SHP77 treated with DMSO at 0.1 percent for 48 hours (cell line): Measurements from ENCODE around the gene CYP4F12.

Experiments used
- DNase-seq: peaks from one replicate; lab custom pipeline; 2025; lab: John Stamatoyannopoulos, UW

CYP4F12 gene

DNA sequence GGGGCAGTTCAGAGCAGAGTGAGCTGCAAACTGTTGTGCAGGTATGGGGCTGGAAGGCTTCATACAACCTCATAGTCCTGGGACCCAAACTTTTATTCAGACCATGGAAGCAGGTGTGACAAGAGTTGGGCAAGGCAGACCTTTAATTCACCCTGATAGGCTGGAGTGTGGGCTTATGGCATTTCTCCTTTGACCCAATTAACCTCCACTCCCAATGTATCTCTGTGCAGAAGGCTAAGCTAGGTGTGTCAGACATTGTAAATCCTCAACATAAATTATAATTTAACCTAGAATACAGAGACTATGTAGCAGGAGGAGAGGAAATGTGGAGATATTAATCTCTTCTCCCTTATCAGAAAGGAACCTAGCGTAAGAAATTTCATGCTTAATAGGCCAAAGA lies 42.8 kb downstream of the CYP4F12 start:
- no peak for DNase-seq

DNA sequence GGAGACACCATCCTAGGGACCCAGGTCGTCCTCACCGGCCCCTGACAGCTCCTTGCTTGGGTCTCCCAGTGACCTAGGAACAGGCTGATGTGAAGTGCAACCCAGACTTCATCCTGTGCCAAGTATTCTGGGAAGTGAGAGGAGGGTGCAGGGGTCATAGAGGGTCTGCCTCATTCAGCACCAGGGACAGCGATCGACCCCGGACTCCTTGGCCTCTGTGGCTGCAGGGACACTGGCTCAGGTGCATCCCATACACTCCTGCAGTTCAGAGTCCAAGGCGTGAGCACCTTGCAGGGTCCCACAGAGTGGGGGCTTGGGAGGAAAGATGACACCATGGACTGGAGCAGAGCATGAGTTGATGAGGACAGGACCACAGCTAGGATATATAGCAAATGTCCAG lies 44.9 kb downstream of the CYP4F12 start:
- DNase-seq, result no peak

DNA sequence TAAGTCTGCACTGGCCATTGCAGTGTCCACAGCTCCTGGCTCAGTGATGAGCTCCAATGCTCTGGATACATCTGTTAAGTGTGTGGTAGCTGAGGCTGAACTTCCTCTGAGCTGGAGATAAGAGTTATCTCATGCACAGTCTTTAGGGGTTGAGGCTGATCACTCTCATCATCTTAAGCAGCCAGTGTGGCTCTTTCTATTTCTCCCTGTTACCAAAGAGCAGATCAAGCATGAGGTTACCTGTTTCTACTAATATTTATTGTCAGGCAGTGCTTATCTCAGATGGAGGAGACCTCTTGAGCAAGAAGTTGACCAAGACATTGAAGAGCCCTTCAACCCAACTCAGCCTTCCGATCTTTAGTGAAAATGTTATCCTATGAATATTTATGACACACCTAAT lies 48.4 kb downstream of the CYP4F12 start:
- no peak for DNase-seq

DNA sequence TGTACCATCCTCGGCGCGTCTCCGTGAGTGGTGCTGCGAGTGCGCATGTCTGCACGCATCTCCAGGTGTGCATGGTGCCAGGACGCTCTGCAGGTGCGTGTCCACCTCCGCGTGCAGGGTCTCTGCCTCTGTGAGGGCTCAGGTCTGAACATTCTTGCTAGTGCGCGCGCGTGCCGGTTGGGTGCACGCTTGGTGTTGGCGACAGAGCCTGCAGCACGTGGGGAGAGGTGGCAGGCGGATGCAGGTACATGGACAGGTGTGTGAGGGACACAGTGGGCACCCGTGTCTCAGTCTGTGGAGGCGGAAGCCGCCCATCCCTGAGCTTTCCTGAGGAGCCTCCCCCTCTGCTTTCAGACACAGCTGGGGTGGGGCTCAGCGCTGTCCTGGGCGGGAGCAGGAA lies 50.1 kb downstream of the CYP4F12 start:
- no peak for DNase-seq

DNA sequence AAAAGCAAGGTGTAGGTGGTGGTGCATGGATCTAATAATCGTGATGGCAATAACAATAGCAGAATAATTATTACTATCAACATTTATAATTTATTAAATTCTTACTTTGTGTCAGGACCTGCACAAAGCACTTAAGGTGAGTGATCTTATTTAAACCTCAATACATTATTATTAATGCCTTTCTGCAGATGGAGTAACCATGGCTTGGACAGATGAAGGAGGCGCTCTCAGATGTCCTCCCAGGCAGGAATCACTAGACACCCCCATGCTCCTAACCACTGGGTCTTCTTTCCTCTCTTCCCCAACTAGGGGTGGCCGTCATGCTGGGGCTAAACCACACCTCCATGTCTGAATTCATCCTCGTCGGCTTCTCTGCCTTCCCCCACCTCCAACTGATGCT lies 54.8 kb downstream of the CYP4F12 start, which contains the start of gene OR10H2:
Gene OR10H2, plus strand, starts transcription at position 301 of the 400 bp plus-strand sequence. Its CDS starts 20 bp downstream, at position 321.
- no peak for DNase-seq

DNA sequence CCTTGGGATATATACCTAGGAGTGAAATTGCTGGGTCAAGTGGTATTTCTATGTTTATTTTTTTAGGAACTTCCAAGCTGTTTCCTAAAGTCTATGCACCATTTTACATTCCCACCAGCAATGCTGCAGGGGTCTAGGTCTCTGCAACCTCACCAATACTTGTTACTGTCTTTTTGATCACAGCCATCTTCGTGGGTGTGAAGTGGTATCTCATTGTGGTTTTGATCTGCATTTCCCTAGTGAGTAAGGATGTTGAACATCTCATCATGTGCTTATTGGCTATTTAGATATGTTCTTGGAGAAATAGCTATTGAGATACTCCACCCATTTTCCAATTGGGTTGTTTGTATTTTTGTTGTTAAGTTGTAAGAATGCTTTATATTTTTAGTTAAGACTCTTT lies 57.7 kb downstream of the CYP4F12 start:
- no peak for DNase-seq

DNA sequence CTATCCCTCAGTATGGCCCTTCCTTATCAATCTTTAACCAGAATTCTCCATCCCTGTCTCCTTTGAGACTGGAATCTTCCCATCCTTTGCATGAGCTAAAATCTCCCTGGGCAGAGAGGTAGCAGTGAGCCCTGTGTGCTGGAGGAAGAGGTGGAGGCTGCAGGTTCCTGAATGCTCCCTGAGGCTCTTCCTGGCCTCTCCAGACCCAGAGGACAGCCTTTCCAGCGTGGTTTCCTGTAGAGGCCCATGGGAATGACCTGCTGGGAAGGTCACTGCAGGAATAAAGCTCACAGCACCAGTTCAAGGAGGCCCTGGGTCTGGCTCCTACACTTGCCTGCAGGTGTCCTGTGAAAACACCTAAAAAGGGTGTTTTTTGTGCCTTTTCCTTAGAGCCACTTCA lies 59.5 kb downstream of the CYP4F12 start:
- no peak for DNase-seq

DNA sequence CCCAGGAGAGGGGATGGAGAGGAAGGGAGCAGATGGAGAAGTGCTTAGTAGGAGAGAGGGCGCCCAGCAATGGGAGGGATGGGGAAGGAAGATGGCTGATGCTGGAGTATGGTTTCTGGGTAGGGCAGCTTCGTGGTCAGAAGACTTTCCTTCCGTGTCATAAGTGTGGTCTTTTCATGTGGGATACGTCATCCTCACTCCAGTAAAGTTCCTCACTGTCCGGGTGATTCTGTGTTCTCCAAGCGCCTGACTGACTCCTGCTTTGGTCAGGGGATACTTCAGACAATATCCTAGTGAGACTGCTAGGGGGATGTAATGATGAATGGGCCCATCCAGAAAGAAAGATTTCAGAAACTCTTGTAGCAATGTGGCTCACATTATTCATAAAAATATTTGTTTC lies 61.0 kb downstream of the CYP4F12 start:
- no peak for DNase-seq

DNA sequence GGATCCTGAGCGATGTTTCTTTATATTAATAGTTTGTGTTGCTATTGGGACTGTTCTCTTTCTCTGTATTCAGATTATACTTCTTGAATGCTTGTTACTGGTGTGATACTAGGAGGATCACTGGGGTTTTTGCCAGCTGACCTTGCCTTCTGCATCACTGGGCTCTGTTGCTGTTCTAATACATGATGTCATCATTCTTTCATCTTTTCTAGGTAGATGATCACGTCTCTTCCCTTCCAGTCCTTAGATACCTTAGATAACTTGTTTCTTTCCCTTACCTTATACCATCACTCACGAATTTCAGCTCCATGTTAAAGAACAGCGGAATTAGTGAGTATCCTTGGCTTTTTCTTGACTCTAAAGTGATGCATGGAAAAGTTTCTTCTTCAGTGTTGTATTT lies 64.8 kb downstream of the CYP4F12 start, which contains the start of gene OR10H3:
Gene OR10H3, plus strand, starts transcription at position 264 of the 400 bp plus-strand sequence. CDS start 3,408 bp downstream, outside the sequence.
- no peak for DNase-seq

DNA sequence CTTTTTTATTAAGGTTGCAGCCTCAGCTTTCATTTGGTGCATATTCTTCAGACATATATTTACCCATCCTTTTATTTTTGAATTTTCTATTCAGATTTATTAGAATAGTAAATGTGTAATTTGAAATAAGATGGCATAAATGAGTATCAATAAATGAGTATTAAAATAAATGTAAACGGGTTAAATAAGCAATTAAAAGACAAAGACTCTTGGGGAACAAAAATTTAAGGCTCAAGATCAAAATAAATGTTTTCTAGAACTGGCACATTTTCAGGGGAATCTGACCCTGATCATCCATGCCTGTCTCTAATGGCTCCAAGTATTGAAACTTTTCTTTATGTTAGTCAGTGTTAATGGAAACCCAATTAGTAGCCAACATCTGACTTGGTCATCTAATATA lies 67.9 kb downstream of the CYP4F12 start:
- DNase-seq, result no peak
